HEK293 (cell line): ENCODE results near the gene FNTB.

Experiments used
- CTCF ChIA-PET: fragments of 350-600 bp; formaldehyde crosslinking; extraction: SDS; loops from one replicate; lab custom pipeline; 2021; ENCODE audit warnings: antibody characterized with exemption; lab: Yijun Ruan, JAX
- POLR2A ChIA-PET: fragments of 300-600 bp; formaldehyde crosslinking; extraction: SDS; loops from one replicate; lab custom pipeline; 2020; ENCODE audit warnings: antibody characterized with exemption, inconsistent platforms; lab: Yijun Ruan, JAX
- H3K27ac ChIP-seq: fragments of 200-500 bp; sonication (Bioruptor generic); 2 replicates; pipeline ENCODE4 v1.5.1; 2014; ENCODE audit warnings: low read depth, low read length, control low read depth, inconsistent platforms; ENCODE audit errors: extremely low read depth
- H3K36me3 ChIP-seq, 2 experiments: fragments of 200-500 bp in 1 of 2; sonication (Bioruptor generic) in 1 of 2; 1 replicate in 1 of 2; 2 replicates in 1 of 2; pipeline ENCODE4 v1.5.1; 2014 to 2017; ENCODE audit warnings: inconsistent platforms in 2 of 2, low read length in 2 of 2; ENCODE audit not compliant: control insufficient read depth in 2 of 2, insufficient read depth in 1 of 2
- H3K4me1 ChIP-seq: fragments of 200-500 bp; sonication (Bioruptor generic); 2 replicates; pipeline ENCODE4 v1.5.1; 2014; ENCODE audit warnings: mild to moderate bottlenecking, low read length, inconsistent platforms; ENCODE audit not compliant: control insufficient read depth, insufficient read depth
- H3K4me3 ChIP-seq: 2 replicates; pipeline ENCODE4 v1.5.1; 2011; ENCODE audit warnings: low read depth, mild to moderate bottlenecking, control low read depth, low read length, moderate library complexity
- H3K9me3 ChIP-seq: fragments of 200-500 bp; sonication (Bioruptor generic); 2 replicates; pipeline ENCODE4 v1.5.1; 2014; ENCODE audit warnings: low read depth, low read length, inconsistent platforms; ENCODE audit not compliant: control insufficient read depth, insufficient read depth
- BCL6B ChIP-seq: fragments of 450-650 bp; formaldehyde crosslinking; IDR thresholded peaks from 2 replicates; pipeline ENCODE4 v1.5.1; 2017; ENCODE audit warnings: missing biosample characterization, missing genetic modification characterization
- HOXA7 ChIP-seq: sonication (generic); formaldehyde crosslinking; IDR thresholded peaks from 2 replicates; pipeline ENCODE4 v1.8.1; 2022; ENCODE audit warnings: missing genetic modification reagents, borderline replicate concordance
- INSM2 ChIP-seq: fragments of 450-650 bp; formaldehyde crosslinking; IDR thresholded peaks from 2 replicates; pipeline ENCODE4 v1.5.1; 2016; ENCODE audit warnings: missing biosample characterization, missing genetic modification characterization
- SP7 ChIP-seq: fragments of 450-650 bp; formaldehyde crosslinking; IDR thresholded peaks from 2 replicates; pipeline ENCODE4 v1.5.1; 2016; ENCODE audit warnings: missing biosample characterization, missing genetic modification characterization
- YY1 ChIP-seq: fragments of 450-650 bp; formaldehyde crosslinking; IDR thresholded peaks from 2 replicates; pipeline ENCODE4 v1.5.1; 2018; ENCODE audit warnings: missing biosample characterization, missing genetic modification characterization
- ZBTB48 ChIP-seq: fragments of 450-650 bp; formaldehyde crosslinking; IDR thresholded peaks from 2 replicates; pipeline ENCODE4 v1.5.1; 2016; ENCODE audit warnings: missing biosample characterization, missing genetic modification characterization
- ZFP3 ChIP-seq: fragments of 450-650 bp; formaldehyde crosslinking; IDR thresholded peaks from 2 replicates; pipeline ENCODE4 v1.5.1; 2016; ENCODE audit warnings: low read depth, missing biosample characterization, missing genetic modification characterization
- ZNF10 ChIP-seq: fragments of 450-650 bp; formaldehyde crosslinking; IDR thresholded peaks from 2 replicates; pipeline ENCODE4 v1.5.1; 2017; ENCODE audit warnings: missing biosample characterization, missing genetic modification characterization
- ZNF16 ChIP-seq: fragments of 450-650 bp; formaldehyde crosslinking; IDR thresholded peaks from 2 replicates; pipeline ENCODE4 v1.5.1; 2016; ENCODE audit warnings: low read depth, missing biosample characterization, missing genetic modification characterization
- ZNF19 ChIP-seq: fragments of 450-650 bp; formaldehyde crosslinking; IDR thresholded peaks from 2 replicates; pipeline ENCODE4; 2016; ENCODE audit warnings: missing biosample characterization, missing genetic modification characterization, low read depth
- ZNF24 ChIP-seq: fragments of 450-650 bp; formaldehyde crosslinking; IDR thresholded peaks from 2 replicates; pipeline ENCODE4 v1.5.1; 2016; ENCODE audit warnings: missing biosample characterization, missing genetic modification characterization
- ZNF501 ChIP-seq: fragments of 450-650 bp; formaldehyde crosslinking; IDR thresholded peaks from 2 replicates; pipeline ENCODE4 v1.5.1; 2016; ENCODE audit warnings: missing biosample characterization, missing genetic modification characterization
- ZNF510 ChIP-seq: fragments of 450-650 bp; formaldehyde crosslinking; IDR thresholded peaks from 2 replicates; pipeline ENCODE4 v1.5.1; 2018; ENCODE audit warnings: mild to moderate bottlenecking, missing genetic modification characterization, missing biosample characterization; ENCODE audit not compliant: insufficient replicate concordance
- ZNF513 ChIP-seq: fragments of 450-650 bp; IDR thresholded peaks from 2 replicates; pipeline ENCODE4 v1.5.1; 2018; ENCODE audit warnings: missing biosample characterization, missing genetic modification characterization
- ZNF558 ChIP-seq: fragments of 450-650 bp; formaldehyde crosslinking; IDR thresholded peaks from 2 replicates; pipeline ENCODE4 v1.5.1; 2016; ENCODE audit warnings: missing biosample characterization, missing genetic modification characterization
- ZNF560 ChIP-seq: fragments of 450-650 bp; formaldehyde crosslinking; IDR thresholded peaks from 2 replicates; pipeline ENCODE4 v1.5.1; 2017; ENCODE audit warnings: missing biosample characterization, missing genetic modification characterization, borderline replicate concordance
- ZNF747 ChIP-seq: fragments of 450-650 bp; formaldehyde crosslinking; IDR thresholded peaks from 2 replicates; pipeline ENCODE4 v1.5.1; 2016; ENCODE audit warnings: missing biosample characterization, missing genetic modification characterization
- ZNF791 ChIP-seq: fragments of 450-650 bp; formaldehyde crosslinking; IDR thresholded peaks from 2 replicates; pipeline ENCODE4 v1.5.1; 2016; ENCODE audit warnings: missing biosample characterization, missing genetic modification characterization
- ZSCAN16 ChIP-seq: fragments of 450-650 bp; formaldehyde crosslinking; IDR thresholded peaks from 2 replicates; pipeline ENCODE4 v1.5.1; 2016; ENCODE audit warnings: missing biosample characterization, missing genetic modification characterization

The FNTB gene

GRCh38 chr14:65054471-65055085 is 67.9 kb downstream of the FNTB start:
- no peak for TF ChIP-seq ZNF10 (tag by site-specific recombination)
- no peak for TF ChIP-seq ZNF24 (tag by site-specific recombination)
- no peak for TF ChIP-seq SP7 (tag by site-specific recombination)
- TF ChIP-seq ZNF791, result no peak
- no peak for TF ChIP-seq ZNF560
- TF ChIP-seq ZNF501, result no peak
- TF ChIP-seq ZNF510, result no peak
- no peak for TF ChIP-seq ZNF16 (tag by site-specific recombination)
- TF ChIP-seq BCL6B (tag by site-specific recombination), result no peak
- TF ChIP-seq, all 188 proteins: peak for 0
- no peaks in the 10 kb centered on the region for H3K4me1 ChIP-seq
- ChIA-PET POLR2A (no interaction called here), CTCF (no interaction called here)
- peaks cover 3 to 28% of the 10 kb centered on the region in 2 experiments; a peak in 2 of 3 replicates for H3K36me3 ChIP-seq
- no peaks in the 10 kb centered on the region for H3K9me3 ChIP-seq
- no peak overlapping the region for H3K4me3 ChIP-seq
- H3K27ac ChIP-seq, result no peak overlapping the region

GRCh38 chr14:65057695-65058094 is 71.0 kb downstream of the FNTB start:
- CTCF ChIA-PET, result no interaction called here

More at GRCh38 chr14:65057695-65058094, 71.0 kb downstream of the FNTB start:
- Histone ChIP-seq H3K36me3 (peaks cover 3 to 47% of the 10 kb centered on the region in 2 experiments; a peak in 2 of 3 replicates), H3K9me3 (no peaks in the 10 kb centered on the region), H3K27ac (no peak overlapping the region), H3K4me1 (no peaks in the 10 kb centered on the region), H3K4me3 (no peak overlapping the region)
- TF ChIP-seq HOXA7 (CRISPR knock-in tag) (no peak), ZSCAN16 (tag by site-specific recombination) (no peak), ZNF19 (no peak), ZNF558 (no peak), INSM2 (no peak), ZNF513 (tag by site-specific recombination) (no peak), ZFP3 (no peak), ZNF747 (tag by site-specific recombination) (no peak), ZBTB48 (tag by site-specific recombination) (no peak), YY1 (no peak)
- POLR2A ChIA-PET, result no interaction called here
